Central memory CD8-positive, alpha-beta T cell (primary cell): ENCODE measurements around the gene ESR2.

Experiments
- ATAC-seq: fragments of 150-1000 bp; cut with Tn5 transposase; replicated peaks from 2 replicates; pipeline ENCODE4 v1.10.0; 2022; ENCODE audit warnings: mild to moderate bottlenecking, moderate FRiP score, moderate number of reproducible peaks; ENCODE audit not compliant: poor library complexity, severe bottlenecking; ENCODE audit errors: extremely low read depth
- DNase-seq, 2 donors: peaks; one replicate each; pipeline ENCODE4 v3.0.0; 2021; ENCODE audit warnings: low spot score in 2 of 2
- H3K27ac Mint-ChIP-seq: one replicate; pipeline ENCODE4 v1.8.0; 2022; ENCODE audit warnings: low read depth, mild to moderate bottlenecking, moderate library complexity, mixed read lengths
- H3K27me3 Mint-ChIP-seq: one replicate; pipeline ENCODE4 v1.8.0; 2022; ENCODE audit warnings: mixed read lengths
- H3K36me3 Mint-ChIP-seq: one replicate; pipeline ENCODE4 v1.8.0; 2022; ENCODE audit warnings: mild to moderate bottlenecking, moderate library complexity, mixed read lengths; ENCODE audit not compliant: insufficient read depth
- H3K4me1 Mint-ChIP-seq: one replicate; pipeline ENCODE4 v1.8.0; 2022; ENCODE audit warnings: mixed read lengths
- H3K4me3 Mint-ChIP-seq: one replicate; pipeline ENCODE4 v1.8.0; 2022; ENCODE audit warnings: mild to moderate bottlenecking, moderate library complexity, mixed read lengths
- H3K9me3 Mint-ChIP-seq: one replicate; pipeline ENCODE4 v1.8.0; 2022; ENCODE audit warnings: mixed read lengths

The ESR2 gene

GRCh38 chr14:64253672-64254071, 40.5 kb downstream of the ESR2 start:
- no peak overlapping the region for H3K27ac Mint-ChIP-seq
- H3K9me3 Mint-ChIP-seq = no peaks in the 10 kb centered on the region
- no peak overlapping the region for H3K4me3 Mint-ChIP-seq
- ATAC-seq = no peak
- H3K36me3 Mint-ChIP-seq = no peaks in the 10 kb centered on the region
- DNase-seq = no peak
- no peaks in the 10 kb centered on the region for H3K4me1 Mint-ChIP-seq
- peaks cover 24% of the 10 kb centered on the region for H3K27me3 Mint-ChIP-seq

- H3K36me3 Mint-ChIP-seq = no peaks in the 10 kb centered on the region
- no peaks in the 10 kb centered on the region for H3K9me3 Mint-ChIP-seq
- H3K4me1 Mint-ChIP-seq = no peaks in the 10 kb centered on the region
- H3K27ac Mint-ChIP-seq = no peak overlapping the region
- peaks cover 58% of the 10 kb centered on the region for H3K27me3 Mint-ChIP-seq
- ATAC-seq = no peak
- DNase-seq = no peak
- H3K4me3 Mint-ChIP-seq = no peak overlapping the region
Measured at GRCh38 chr14:64249363-64249762, 44.8 kb downstream of the ESR2 start.

GRCh38 chr14:64248689-64249088, 45.5 kb downstream of the ESR2 start:
- H3K4me1 Mint-ChIP-seq = no peaks in the 10 kb centered on the region
- ATAC-seq (no peak), DNase-seq (no peak)
- no peaks in the 10 kb centered on the region for H3K36me3 Mint-ChIP-seq
- no peak overlapping the region for H3K27ac Mint-ChIP-seq
- peaks cover 62% of the 10 kb centered on the region for H3K27me3 Mint-ChIP-seq
- H3K9me3 Mint-ChIP-seq = no peaks in the 10 kb centered on the region
- H3K4me3 Mint-ChIP-seq = no peak overlapping the region

GRCh38 chr14:64247195-64247594, 47.0 kb downstream of the ESR2 start:
- no peak for ATAC-seq
- H3K27me3 Mint-ChIP-seq = peaks cover 62% of the 10 kb centered on the region
- H3K4me1 Mint-ChIP-seq = no peaks in the 10 kb centered on the region
- no peak overlapping the region for H3K27ac Mint-ChIP-seq
- no peak for DNase-seq
- H3K4me3 Mint-ChIP-seq = no peak overlapping the region
- no peaks in the 10 kb centered on the region for H3K9me3 Mint-ChIP-seq
- no peaks in the 10 kb centered on the region for H3K36me3 Mint-ChIP-seq

GRCh38 chr14:64246688-64247087, 47.5 kb downstream of the ESR2 start:
- ATAC-seq = no peak
- no peaks in the 10 kb centered on the region for H3K36me3 Mint-ChIP-seq
- H3K27me3 Mint-ChIP-seq = peaks cover 62% of the 10 kb centered on the region

GRCh38 chr14:64245491-64245890, 48.7 kb downstream of the ESR2 start:
- no peaks in the 10 kb centered on the region for H3K9me3 Mint-ChIP-seq
- H3K36me3 Mint-ChIP-seq = no peaks in the 10 kb centered on the region
- no peak for DNase-seq
- H3K4me1 Mint-ChIP-seq = no peaks in the 10 kb centered on the region
- no peak overlapping the region for H3K4me3 Mint-ChIP-seq
- H3K27ac Mint-ChIP-seq = no peak overlapping the region
- peaks cover 54% of the 10 kb centered on the region for H3K27me3 Mint-ChIP-seq
- no peak for ATAC-seq

More at GRCh38 chr14:64246688-64247087, 47.5 kb downstream of the ESR2 start:
- no peaks in the 10 kb centered on the region for H3K4me1 Mint-ChIP-seq
- H3K27ac Mint-ChIP-seq = no peak overlapping the region
- no peaks in the 10 kb centered on the region for H3K9me3 Mint-ChIP-seq
- no peak overlapping the region for H3K4me3 Mint-ChIP-seq
- DNase-seq = no peak

GRCh38 chr14:64244279-64244678, 49.9 kb downstream of the ESR2 start:
- Mint-ChIP-seq H3K4me3 (no peak overlapping the region), H3K27ac (no peak overlapping the region), H3K9me3 (no peaks in the 10 kb centered on the region), H3K4me1 (no peaks in the 10 kb centered on the region), H3K27me3 (peaks cover 44% of the 10 kb centered on the region), H3K36me3 (no peaks in the 10 kb centered on the region)
- ATAC-seq (no peak), DNase-seq (no peak)

GRCh38 chr14:64238631-64239030, 55.5 kb downstream of the ESR2 start:
- no peaks in the 10 kb centered on the region for H3K27me3 Mint-ChIP-seq
- no peak for DNase-seq
- no peak overlapping the region for H3K4me3 Mint-ChIP-seq
- H3K4me1 Mint-ChIP-seq = peaks cover 11% of the 10 kb centered on the region
- H3K9me3 Mint-ChIP-seq = no peaks in the 10 kb centered on the region
- no peak overlapping the region for H3K27ac Mint-ChIP-seq
- ATAC-seq = no peak
- peaks cover 14% of the 10 kb centered on the region for H3K36me3 Mint-ChIP-seq

GRCh38 chr14:64238049-64238448, 56.1 kb downstream of the ESR2 start:
- Mint-ChIP-seq H3K36me3 (peaks cover 14% of the 10 kb centered on the region), H3K27ac (no peak overlapping the region), H3K4me3 (no peak overlapping the region), H3K27me3 (no peaks in the 10 kb centered on the region), H3K9me3 (no peaks in the 10 kb centered on the region), H3K4me1 (peaks cover 11% of the 10 kb centered on the region)
- ATAC-seq (no peak), DNase-seq (no peak)

GRCh38 chr14:64235652-64236640, 58.2 kb downstream of the ESR2 start:
- H3K27ac Mint-ChIP-seq = peak overlapping the region; percentile 71

GRCh38 chr14:64234877-64235651, 59.1 kb downstream of the ESR2 start:
- Mint-ChIP-seq H3K27ac (peak overlapping the region; percentile 71), H3K9me3 (no peaks in the 10 kb centered on the region), H3K27me3 (no peaks in the 10 kb centered on the region), H3K4me3 (no peak overlapping the region), H3K36me3 (peaks cover 28% of the 10 kb centered on the region), H3K4me1 (peaks cover 18% of the 10 kb centered on the region)
- DNase-seq = no peak
- ATAC-seq = no peak

More at GRCh38 chr14:64235652-64236640, 58.2 kb downstream of the ESR2 start:
- no peak overlapping the region for H3K4me3 Mint-ChIP-seq
- DNase-seq (no peak), ATAC-seq (peak; percentile 42)
- peaks cover 18% of the 10 kb centered on the region for H3K4me1 Mint-ChIP-seq
- H3K9me3 Mint-ChIP-seq = no peaks in the 10 kb centered on the region
- H3K36me3 Mint-ChIP-seq = peaks cover 24% of the 10 kb centered on the region
- no peaks in the 10 kb centered on the region for H3K27me3 Mint-ChIP-seq

- no peak overlapping the region for H3K4me3 Mint-ChIP-seq
- no peaks in the 10 kb centered on the region for H3K27me3 Mint-ChIP-seq
- H3K36me3 Mint-ChIP-seq = peaks cover 37% of the 10 kb centered on the region
- no peak for ATAC-seq
- DNase-seq = no peak
- no peak overlapping the region for H3K27ac Mint-ChIP-seq
- peaks cover 18% of the 10 kb centered on the region for H3K4me1 Mint-ChIP-seq
- no peaks in the 10 kb centered on the region for H3K9me3 Mint-ChIP-seq
Measured at GRCh38 chr14:64233531-64234190, 60.5 kb downstream of the ESR2 start.
